GM12873 (cell line): Measurements from ENCODE around the gene ATF7IP.

Experiments
- CTCF ChIP-seq: IDR thresholded peaks from 2 replicates; pipeline ENCODE4 v1.5.1; 2012; ENCODE audit warnings: low read depth, mild to moderate bottlenecking, moderate library complexity, low read length, control low read depth; ENCODE audit not compliant: insufficient read depth; ENCODE audit errors: missing control alignments

Gene ATF7IP

GRCh38 chr12:14332482-14332881, 33.0 kb upstream of the ATF7IP start:
- TF ChIP-seq CTCF: no peak

DNA sequence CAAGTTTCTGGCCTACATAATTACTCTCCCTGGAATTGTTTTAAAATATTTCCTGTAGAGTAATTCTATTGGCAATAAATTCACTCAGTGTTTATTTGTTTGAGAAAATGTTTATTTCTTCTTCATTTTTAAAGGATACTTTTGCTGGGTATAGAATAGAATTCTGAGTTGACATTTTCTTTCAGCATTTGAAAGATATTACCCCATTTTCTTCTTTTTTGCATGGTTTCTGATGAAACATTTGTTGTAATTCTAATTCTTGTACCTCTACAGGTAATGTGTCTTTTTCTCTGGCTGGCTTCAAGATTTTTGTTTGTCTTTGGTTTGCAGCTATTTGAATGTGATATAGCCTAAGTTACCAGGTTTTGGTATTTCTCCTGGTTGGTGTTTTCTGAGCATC, 25.1 kb upstream of the ATF7IP start:
- no peak for TF ChIP-seq CTCF

- TF ChIP-seq CTCF: no peak
These were observed 9.3 kb upstream of the ATF7IP start for GRCh38 chr12:14356147-14356546.

- no peak for TF ChIP-seq CTCF
These were observed 8.0 kb upstream of the ATF7IP start for GRCh38 chr12:14357486-14357885.

GRCh38 chr12:14362352-14362751, 3.1 kb upstream of the ATF7IP start:
- TF ChIP-seq CTCF: no peak

DNA sequence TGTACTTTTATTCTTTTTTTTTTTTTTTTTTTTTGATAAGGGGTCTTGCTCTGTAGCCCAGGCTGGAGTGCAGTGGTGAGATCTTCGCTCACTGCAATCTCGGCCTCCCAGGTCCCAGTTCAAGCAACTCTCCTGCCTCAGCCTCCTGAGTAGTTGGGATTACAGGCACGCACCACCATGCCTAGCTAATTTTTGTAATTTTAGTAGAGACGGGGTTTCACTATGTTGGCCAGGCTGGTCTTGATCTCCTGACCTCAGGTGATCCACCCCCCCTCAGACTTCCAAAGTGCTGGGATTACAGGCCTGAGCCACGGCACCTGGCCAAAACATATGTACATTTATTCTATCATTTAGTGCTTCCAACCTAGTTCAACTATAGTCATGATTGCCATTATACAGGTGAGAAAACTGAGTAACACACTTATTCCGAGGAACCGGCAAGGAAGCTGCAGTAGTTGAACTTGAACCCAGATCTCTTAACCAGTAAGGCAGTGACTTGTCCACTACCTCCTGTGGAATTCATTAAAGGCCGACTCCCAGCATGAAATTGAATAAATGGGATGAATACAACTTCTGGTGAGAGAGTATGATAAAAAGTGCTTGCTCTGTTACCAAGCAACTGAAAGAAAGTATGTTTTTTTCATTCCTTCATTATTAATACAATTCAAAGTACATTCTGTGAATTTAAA, 755 bp upstream of the ATF7IP start:
- no peak for TF ChIP-seq CTCF

DNA sequence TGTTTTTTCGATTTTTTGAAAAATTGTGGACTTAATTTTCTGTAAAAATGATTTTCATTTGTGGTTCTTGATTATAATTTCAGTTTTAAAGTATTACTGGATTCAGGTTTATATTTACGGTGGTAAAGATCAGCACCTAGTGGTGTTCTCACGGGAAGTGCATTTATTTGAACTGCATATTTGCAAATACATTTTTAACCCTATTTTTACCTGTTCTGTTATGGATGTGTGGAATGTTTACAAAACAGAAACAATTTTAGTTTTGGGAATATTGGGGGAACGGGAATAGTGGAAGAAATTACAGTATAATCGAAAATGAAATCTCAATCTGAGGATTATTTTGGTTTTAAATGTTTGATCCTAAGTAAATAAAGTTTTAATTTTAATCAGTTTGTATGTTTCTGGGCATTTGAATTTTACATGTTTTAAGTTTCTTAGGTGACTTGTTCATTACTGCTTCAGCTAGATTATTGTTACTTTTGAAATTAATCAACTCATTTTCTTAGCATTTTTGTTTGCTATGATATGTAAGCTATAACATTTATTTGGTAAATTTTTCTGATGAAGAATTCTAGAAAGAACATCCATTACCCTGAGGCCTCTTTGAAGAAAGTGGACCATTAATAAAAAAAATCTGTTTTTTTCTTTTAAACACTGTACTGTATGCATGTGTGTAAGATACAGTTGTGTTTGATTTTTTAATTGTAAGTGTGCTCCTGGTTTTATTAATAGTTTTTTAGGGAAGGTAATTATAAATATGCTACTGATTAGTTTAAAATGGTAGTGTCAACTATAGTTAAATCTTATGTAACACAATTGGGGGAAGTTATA, 942 bp downstream of the ATF7IP start:
- TF ChIP-seq CTCF: peak; percentile 32
